ENCODE results near the gene TFAP2A.
A peak's percentile ranks its signal among the peaks of the same experiment; 100 is the strongest.

TFAP2A gene

GRCh38 chr6:10412461-10413261 lies 2.2 kb downstream of the TFAP2A start:
- DNase-seq (ENCODE audit: low read depth, low spot score), result peak; percentile 75

- DNase-seq (ENCODE audit: low read depth, low spot score), result peak; percentile 83
Observed at GRCh38 chr6:10411971-10412460, 2.9 kb downstream of the TFAP2A start.

GRCh38 chr6:10411131-10411970 lies 3.5 kb downstream of the TFAP2A start:
- DNase-seq (ENCODE audit: low read depth, low spot score), result no peak

- DNase-seq (ENCODE audit: low read depth, low spot score), result no peak
Observed at GRCh38 chr6:10410207-10411050, 4.4 kb downstream of the TFAP2A start.

- DNase-seq (ENCODE audit: low read depth, low spot score), result peak; percentile 43
Observed at GRCh38 chr6:10409731-10410206, 5.1 kb downstream of the TFAP2A start.

GRCh38 chr6:10409233-10409721 lies 5.6 kb downstream of the TFAP2A start:
- no peak for DNase-seq (ENCODE audit: low read depth, low spot score)

- no peak for DNase-seq (ENCODE audit: low read depth, low spot score)
Observed at GRCh38 chr6:10408457-10408856, 6.4 kb downstream of the TFAP2A start.

GRCh38 chr6:10407674-10408054 lies 7.2 kb downstream of the TFAP2A start:
- no peak for DNase-seq (ENCODE audit: low read depth, low spot score)

GRCh38 chr6:10407018-10407673 lies 7.7 kb downstream of the TFAP2A start:
- DNase-seq (ENCODE audit: low read depth, low spot score), result no peak

- no peak for DNase-seq (ENCODE audit: low read depth, low spot score)
Observed at GRCh38 chr6:10406556-10406955, 8.3 kb downstream of the TFAP2A start.

GRCh38 chr6:10405513-10405900 lies 9.4 kb downstream of the TFAP2A start:
- DNase-seq (ENCODE audit: low read depth, low spot score), result no peak

GRCh38 chr6:10404799-10405512 lies 9.9 kb downstream of the TFAP2A start:
- no peak for DNase-seq (ENCODE audit: low read depth, low spot score)

GRCh38 chr6:10404107-10404798 lies 10.6 kb downstream of the TFAP2A start:
- DNase-seq (ENCODE audit: low read depth, low spot score), result peak; percentile 96

- DNase-seq (ENCODE audit: low read depth, low spot score), result no peak
Observed at GRCh38 chr6:10403385-10404106, 11.3 kb downstream of the TFAP2A start.

- peak; percentile 1 for DNase-seq (ENCODE audit: low read depth, low spot score)
Observed at GRCh38 chr6:10402648-10403311, 12.1 kb downstream of the TFAP2A start.

- DNase-seq (ENCODE audit: low read depth, low spot score), result no peak
Observed at GRCh38 chr6:10401632-10402223, 13.1 kb downstream of the TFAP2A start.

- peak; percentile 11 for DNase-seq (ENCODE audit: low read depth, low spot score)
Observed at GRCh38 chr6:10401004-10401536, 13.8 kb downstream of the TFAP2A start.

- DNase-seq (ENCODE audit: low read depth, low spot score), result peak; percentile 63
Observed at GRCh38 chr6:10400330-10400729, 14.5 kb downstream of the TFAP2A start.

Measured in ELF-1 (cell line).